GM12874 (cell line): ENCODE data around the gene PDRG1.

Source experiments
- TF ChIP-seq, protein P1 (sequence below): IDR thresholded peaks from 2 replicates; pipeline ENCODE4 v1.5.1; 2011; ENCODE audit warnings: low read depth, mild to moderate bottlenecking, control low read depth, low read length, moderate library complexity; ENCODE audit not compliant: insufficient read depth

The PDRG1 gene

DNA sequence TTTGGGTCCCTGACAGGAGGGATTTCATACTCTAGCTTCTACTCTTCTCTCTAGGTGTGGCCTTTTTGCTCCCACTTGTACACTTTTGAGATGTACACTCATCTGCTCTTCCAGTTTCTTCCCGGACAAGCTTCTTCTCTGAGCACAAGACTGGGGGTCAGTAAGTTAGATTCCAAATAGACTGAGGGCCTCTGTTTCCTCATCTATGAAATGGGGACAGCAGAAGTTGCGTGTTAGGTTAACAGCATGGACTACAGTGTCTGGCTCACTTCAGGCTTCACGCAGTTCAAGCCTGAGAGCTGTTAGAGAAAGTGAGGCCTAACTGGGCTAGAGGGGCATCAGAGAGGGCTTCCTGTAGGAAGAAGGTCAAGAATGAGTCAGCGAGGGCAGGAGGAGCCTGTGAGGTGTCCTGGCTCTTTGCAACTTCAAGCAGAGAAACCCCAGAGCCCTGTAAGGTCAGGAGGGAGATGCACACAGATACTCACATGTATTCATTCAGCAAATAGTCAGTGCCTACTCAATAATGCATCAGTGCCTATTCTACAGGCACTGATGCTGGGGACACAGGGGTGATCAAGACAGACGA, 36.7 kb upstream of the PDRG1 start:
- TF ChIP-seq, protein P1, sequence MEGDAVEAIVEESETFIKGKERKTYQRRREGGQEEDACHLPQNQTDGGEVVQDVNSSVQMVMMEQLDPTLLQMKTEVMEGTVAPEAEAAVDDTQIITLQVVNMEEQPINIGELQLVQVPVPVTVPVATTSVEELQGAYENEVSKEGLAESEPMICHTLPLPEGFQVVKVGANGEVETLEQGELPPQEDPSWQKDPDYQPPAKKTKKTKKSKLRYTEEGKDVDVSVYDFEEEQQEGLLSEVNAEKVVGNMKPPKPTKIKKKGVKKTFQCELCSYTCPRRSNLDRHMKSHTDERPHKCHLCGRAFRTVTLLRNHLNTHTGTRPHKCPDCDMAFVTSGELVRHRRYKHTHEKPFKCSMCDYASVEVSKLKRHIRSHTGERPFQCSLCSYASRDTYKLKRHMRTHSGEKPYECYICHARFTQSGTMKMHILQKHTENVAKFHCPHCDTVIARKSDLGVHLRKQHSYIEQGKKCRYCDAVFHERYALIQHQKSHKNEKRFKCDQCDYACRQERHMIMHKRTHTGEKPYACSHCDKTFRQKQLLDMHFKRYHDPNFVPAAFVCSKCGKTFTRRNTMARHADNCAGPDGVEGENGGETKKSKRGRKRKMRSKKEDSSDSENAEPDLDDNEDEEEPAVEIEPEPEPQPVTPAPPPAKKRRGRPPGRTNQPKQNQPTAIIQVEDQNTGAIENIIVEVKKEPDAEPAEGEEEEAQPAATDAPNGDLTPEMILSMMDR, result no peak

DNA sequence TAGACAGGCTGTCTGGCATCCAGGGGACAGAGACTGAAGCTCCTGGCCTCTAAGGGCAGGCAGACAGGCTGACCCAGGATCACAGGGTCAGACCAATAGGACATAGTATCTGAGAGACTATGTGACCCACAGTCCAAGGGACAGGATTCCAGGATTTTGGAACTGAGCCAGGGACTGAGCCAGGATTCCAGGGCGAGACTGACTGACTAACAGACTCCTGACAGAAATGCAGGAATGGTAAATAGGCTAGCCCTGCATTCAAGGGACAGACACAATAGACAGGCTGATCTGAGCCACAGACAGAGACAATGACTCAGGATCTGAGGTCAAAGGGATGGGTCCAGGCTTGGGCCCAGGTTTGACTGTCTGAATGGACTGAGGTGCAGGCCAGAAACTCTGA, 35.9 kb upstream of the PDRG1 start:
- TF ChIP-seq, protein P1, result no peak

DNA sequence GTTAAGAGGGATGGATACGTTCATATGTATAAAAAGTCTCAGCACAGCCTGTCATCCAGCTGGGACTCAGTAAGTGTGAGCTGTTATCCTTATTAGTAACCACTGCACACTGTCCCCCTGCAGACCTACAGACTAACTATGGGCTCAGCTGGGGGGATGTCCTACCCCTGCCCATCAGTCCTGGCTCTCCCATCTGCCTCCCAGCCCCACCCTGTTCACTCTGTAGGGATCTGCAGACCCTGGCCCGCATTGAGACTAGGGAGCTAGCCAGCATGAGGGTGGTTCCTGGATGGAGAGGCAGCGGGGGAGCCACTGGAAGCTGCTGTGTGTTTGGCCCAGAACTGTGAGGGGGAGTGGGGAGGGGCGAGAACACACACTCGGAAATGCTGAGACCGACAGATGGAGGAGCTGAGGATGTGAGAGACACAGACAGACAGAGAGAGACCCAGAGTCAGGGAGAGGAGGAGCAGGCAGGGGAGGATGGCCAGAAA, 33.2 kb upstream of the PDRG1 start:
- TF ChIP-seq, protein P1, result no peak

DNA sequence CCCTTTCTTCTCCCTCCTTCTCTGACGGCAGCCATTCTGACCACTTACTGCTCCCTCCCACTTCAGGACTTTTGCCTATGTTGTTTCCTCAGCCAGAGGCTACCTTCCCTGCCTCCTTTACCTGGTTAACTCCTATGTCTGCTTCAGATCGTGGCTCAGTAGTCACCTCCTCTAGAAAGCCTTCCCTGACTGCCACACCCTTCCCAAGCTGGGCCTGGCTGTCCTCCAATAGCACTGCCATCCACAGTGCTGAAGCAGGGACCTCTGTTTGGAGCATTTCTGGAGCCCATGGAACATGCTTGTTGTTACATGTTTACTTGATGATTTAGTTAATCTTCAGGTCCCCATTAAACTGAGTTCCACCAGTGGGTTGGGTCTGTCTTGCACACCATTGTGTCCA, 29.9 kb upstream of the PDRG1 start:
- TF ChIP-seq, protein P1, result no peak

DNA sequence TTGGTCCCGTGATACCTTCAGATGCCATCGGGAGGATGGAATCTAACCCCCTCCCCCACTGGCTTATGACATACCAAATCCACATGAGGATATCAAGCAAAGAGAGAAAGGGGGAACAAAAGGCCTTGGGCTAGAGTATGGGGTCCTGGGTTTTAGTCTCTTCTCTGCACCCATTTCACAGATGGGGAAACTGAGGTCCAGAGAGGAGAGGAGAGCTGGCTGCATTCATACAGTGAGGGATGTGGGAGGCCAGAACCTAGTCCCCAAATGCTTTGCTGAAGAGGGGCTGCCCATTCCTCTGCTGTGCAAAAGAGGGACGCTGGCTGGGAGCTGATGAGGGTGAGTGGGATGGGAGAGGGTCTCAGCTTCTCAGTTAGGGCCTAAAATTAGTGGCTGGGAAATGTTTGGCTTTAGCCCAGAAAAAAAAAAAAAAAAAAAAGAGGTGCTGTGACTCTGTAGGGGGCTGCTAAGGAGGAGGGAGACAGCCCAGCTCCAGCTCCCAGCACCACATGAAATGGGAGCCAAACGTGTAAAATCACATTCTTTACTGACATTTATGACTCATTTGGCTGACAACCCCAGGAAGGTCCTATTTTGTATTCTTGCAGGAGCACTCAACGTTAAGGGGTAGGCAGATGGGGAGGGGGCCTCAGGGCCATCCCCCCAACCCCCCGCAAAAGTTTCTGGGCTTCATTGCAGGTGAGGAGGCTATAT, 28.0 kb upstream of the PDRG1 start:
- TF ChIP-seq, protein P1, result no peak

DNA sequence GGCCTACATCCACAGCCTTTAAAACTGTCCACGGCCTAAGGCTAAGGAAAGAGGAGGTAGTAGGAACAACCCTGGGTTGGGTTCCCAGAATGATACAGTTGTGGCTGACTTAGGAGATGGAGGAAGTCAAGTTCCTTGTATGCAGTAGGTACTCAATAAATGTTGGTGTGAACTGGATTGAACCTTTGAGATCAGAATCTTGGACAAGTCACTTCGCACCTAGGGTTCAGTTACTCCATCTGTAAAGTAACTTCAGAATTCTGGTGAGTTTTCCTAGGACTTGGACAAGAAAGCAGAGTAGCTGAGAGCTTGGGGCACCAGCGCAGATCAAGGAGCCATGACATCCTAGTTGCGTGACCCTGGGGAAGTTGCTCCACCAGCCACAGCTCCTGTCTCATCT, 25.2 kb upstream of the PDRG1 start:
- TF ChIP-seq, protein P1, result no peak

DNA sequence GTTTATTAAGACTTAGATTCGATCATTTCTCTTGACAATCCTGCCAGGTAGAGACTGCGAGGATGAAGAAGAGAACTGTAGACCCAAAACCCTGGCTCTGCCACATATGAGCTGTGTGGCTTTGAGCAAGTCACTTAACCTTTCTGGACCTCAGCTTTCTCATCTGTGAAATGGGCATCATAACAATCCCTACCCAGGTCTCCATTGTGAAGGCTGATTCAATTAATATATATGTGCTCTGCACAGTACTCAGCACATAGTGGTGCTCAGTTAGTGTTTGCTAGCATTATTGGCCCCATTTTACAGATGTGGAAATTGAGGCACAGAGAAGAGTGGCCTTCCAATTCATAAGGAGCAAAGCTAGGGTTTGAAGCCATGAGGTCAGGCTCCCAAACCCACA, 24.0 kb upstream of the PDRG1 start:
- TF ChIP-seq, protein P1, result no peak
